SH-SY5Y (cell line): ENCODE measurements around the gene GGCX.

Experiments
- GATA2 ChIP-seq: IDR thresholded peaks from 2 replicates; pipeline ENCODE4 v1.6.1; 2011; ENCODE audit warnings: mild to moderate bottlenecking, low read depth, low read length
- GATA3 ChIP-seq: IDR thresholded peaks from 2 replicates; pipeline ENCODE4 v1.6.1; 2011; ENCODE audit warnings: low read depth, mild to moderate bottlenecking, low read length, moderate library complexity

DNA sequence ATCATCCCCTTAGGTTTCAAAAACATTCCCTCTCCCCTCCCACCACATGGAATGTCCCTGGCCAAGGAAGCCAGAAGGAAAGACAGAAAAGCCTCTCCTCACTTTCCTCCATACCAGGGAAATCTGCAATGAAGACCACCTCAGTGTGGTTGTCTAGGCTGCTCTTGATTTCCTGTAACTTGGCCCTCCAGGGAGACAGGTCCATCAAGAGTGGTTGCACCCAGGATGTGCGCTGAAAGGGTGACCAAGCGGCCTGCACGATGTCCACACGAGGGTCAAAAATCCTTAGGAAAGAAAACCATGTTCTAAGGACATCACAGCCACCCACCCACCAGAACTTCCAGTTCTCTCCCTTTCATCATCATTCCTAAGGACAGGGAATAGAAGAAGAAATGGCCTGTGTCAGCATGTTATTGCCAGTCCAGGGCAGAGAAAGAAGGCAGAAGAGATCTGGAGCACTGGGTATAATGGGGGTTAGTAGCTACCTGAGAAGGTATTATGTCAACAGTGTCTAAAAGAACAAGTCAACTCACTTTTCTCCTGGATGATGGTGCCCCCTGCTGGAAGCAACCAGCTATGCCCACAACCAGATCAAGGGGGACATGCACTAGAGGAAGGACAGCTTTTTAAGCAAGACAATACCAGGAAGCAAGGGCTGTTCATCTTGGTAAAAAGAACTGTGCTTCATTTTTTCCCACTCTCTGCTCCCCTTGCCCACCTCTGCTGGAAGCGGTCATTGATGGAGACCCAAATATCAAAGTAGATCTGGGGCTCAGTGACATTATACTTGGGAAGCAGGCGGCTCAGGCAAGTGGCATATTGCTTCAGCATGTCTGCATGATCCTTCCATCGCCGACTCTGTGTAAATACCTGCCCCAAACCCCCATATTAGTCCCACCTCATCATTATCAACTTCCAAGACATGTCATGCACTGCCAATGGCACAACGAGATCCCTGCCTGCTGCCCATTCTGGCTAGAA, 9.3 kb downstream of the GGCX start:
- no peak for TF ChIP-seq GATA2
- TF ChIP-seq GATA3: no peak
